ENCODE data around the gene USP10.

The USP10 gene

DNA sequence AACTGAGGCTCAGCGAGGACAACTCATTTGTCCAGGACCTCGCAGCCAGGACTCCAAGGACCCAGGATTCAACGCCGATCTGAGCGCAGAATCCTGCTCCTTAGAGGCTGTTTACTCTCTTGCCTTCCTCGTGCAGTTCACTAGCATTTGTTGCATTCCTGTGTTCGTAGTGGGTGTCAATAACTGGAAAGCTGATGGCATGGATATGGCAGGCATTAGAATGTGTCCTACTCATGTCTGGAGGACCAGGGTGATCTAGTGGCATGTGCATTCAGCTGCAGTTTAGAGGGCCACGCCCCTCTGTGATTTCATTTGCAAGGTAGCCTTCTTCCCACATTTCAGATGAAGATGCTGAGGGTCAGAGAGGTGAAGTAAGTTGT lies 120.5 kb downstream of the USP10 start:
- no peak for TF ChIP-seq TAF1 (IDR thresholded peaks at IDR 0.05; ENCODE audit: low read depth)

DNA sequence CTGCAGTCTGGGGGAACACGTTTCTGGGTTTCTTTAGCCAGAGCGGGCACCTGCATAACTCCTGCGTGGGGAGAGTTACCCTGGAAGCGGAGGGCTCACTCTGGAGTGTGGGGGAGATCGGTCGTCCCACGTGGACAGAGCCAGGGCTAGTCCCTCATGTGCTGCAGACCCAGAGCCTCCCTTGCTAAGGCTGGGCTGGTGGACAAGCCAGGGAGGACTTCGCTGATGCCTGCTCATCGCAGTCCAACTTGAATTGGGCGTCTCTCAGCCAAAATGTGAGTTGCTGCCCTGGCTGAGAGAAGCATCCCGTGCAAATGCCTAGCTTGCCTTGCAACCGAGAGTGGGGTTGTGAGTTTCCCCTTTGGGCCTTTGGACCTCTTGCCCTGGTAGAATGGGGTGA lies 121.0 kb downstream of the USP10 start:
- TF ChIP-seq, protein P1, sequence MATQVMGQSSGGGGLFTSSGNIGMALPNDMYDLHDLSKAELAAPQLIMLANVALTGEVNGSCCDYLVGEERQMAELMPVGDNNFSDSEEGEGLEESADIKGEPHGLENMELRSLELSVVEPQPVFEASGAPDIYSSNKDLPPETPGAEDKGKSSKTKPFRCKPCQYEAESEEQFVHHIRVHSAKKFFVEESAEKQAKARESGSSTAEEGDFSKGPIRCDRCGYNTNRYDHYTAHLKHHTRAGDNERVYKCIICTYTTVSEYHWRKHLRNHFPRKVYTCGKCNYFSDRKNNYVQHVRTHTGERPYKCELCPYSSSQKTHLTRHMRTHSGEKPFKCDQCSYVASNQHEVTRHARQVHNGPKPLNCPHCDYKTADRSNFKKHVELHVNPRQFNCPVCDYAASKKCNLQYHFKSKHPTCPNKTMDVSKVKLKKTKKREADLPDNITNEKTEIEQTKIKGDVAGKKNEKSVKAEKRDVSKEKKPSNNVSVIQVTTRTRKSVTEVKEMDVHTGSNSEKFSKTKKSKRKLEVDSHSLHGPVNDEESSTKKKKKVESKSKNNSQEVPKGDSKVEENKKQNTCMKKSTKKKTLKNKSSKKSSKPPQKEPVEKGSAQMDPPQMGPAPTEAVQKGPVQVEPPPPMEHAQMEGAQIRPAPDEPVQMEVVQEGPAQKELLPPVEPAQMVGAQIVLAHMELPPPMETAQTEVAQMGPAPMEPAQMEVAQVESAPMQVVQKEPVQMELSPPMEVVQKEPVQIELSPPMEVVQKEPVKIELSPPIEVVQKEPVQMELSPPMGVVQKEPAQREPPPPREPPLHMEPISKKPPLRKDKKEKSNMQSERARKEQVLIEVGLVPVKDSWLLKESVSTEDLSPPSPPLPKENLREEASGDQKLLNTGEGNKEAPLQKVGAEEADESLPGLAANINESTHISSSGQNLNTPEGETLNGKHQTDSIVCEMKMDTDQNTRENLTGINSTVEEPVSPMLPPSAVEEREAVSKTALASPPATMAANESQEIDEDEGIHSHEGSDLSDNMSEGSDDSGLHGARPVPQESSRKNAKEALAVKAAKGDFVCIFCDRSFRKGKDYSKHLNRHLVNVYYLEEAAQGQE (IDR thresholded peaks at IDR 0.05; ENCODE audit: low read depth) = no peak
- no peak for TF ChIP-seq RAD21 (IDR thresholded peaks at IDR 0.05; ENCODE audit: low read depth)
- TF ChIP-seq, protein P2, sequence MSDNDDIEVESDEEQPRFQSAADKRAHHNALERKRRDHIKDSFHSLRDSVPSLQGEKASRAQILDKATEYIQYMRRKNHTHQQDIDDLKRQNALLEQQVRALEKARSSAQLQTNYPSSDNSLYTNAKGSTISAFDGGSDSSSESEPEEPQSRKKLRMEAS (IDR thresholded peaks at IDR 0.05) = no peak
- no peak for TF ChIP-seq NFIC (IDR thresholded peaks at IDR 0.05)
- TF ChIP-seq ZBTB7A (IDR thresholded peaks at IDR 0.05; ENCODE audit: low read depth) = no peak
- TF ChIP-seq EGR1 (IDR thresholded peaks at IDR 0.05) = no peak
- TF ChIP-seq TCF12 (IDR thresholded peaks at IDR 0.05; ENCODE audit: low read depth) = no peak
- TF ChIP-seq CEBPB (IDR thresholded peaks at IDR 0.05) = no peak
- TF ChIP-seq, protein P3, sequence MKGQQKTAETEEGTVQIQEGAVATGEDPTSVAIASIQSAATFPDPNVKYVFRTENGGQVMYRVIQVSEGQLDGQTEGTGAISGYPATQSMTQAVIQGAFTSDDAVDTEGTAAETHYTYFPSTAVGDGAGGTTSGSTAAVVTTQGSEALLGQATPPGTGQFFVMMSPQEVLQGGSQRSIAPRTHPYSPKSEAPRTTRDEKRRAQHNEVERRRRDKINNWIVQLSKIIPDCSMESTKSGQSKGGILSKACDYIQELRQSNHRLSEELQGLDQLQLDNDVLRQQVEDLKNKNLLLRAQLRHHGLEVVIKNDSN (IDR thresholded peaks at IDR 0.05) = no peak
- TF ChIP-seq EP300 (IDR thresholded peaks at IDR 0.05; ENCODE audit: borderline replicate concordance) = no peak
- TF ChIP-seq YY1 (IDR thresholded peaks at IDR 0.05; ENCODE audit: low read depth) = no peak
- TF ChIP-seq CREB1 (IDR thresholded peaks at IDR 0.05; ENCODE audit: low read depth) = no peak
- TF ChIP-seq TAF1 (IDR thresholded peaks at IDR 0.05; ENCODE audit: low read depth) = no peak
- TF ChIP-seq FOXM1 (IDR thresholded peaks at IDR 0.05; ENCODE audit: borderline replicate concordance, low read depth) = no peak
- TF ChIP-seq TEAD4 (IDR thresholded peaks at IDR 0.05) = no peak

DNA sequence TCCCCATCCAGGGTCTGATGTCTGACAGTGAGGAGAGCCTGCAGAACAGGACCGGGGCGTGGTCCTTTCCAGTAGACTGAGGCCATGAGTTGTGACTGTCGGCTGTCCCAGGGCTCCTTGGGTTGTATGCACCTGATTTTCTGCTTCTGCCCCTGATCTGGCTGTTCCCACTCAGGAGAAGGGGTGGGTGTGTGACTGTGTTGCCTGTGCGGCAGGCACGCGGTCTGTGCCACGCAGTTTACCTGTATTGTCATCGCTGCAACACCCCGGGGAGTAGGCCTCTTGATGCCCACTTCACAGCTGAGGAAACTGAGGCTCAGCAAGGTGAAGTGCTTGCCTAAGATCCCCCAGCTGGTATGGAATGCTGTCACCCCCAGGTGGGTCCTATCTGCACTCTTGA lies 121.4 kb downstream of the USP10 start:
- TF ChIP-seq YY1 (IDR thresholded peaks at IDR 0.05; ENCODE audit: low read depth) (no peak), NFIC (IDR thresholded peaks at IDR 0.05) (no peak), EGR1 (IDR thresholded peaks at IDR 0.05) (no peak), TEAD4 (IDR thresholded peaks at IDR 0.05) (no peak), TCF12 (IDR thresholded peaks at IDR 0.05; ENCODE audit: low read depth) (no peak)
- TF ChIP-seq, protein P1 (IDR thresholded peaks at IDR 0.05; ENCODE audit: low read depth) = no peak

DNA sequence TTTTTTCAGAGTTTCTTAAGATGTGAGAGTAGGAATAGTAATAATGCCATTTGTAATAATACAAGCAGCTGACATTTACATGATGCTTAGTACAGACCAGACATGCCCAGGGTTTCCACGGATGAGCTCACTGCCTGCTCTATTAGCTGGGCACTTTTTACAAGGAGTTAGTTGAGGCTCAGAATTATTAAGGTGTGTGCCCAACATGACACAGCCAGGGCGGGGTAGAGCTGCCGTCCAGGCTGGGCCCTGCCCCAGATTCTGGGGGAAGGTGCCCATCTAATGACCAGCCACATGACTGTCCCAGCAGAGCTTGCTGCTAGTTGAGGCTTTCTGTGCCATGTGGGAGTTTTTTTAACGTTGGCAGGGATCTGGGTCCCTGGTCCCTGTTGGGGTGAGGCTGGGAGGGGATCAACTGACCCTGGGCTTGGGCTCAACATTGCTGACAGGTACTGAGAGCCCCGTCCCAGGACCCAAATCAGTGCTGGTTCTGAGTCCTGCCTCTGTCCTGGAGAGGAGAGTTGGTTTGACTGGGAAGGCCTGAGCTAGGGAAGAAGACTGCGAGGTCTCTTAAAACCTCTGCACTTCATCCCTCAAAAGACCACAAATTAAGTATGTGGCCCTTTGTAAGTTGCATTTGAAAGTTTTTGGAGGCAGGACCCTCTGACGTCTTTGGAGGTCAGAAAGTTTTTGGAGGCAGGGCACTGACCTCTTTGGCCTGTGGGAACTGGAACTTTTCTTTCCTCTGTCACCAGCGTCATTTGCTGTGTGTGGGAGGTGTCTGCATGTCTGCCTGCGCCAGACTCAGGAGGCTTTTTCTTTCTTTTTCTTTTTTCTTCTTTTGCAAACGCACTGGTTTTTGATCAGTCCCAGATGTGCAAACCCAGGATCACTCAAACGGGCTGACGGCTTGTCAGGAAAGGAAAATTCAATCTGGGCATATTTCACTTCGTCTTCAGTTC lies 122.2 kb downstream of the USP10 start:
- TF ChIP-seq RAD21 (IDR thresholded peaks at IDR 0.05; ENCODE audit: low read depth) (no peak), EP300 (IDR thresholded peaks at IDR 0.05; ENCODE audit: borderline replicate concordance) (no peak), YY1 (IDR thresholded peaks at IDR 0.05; ENCODE audit: low read depth) (no peak), CREB1 (IDR thresholded peaks at IDR 0.05; ENCODE audit: low read depth) (no peak), TAF1 (IDR thresholded peaks at IDR 0.05; ENCODE audit: low read depth) (no peak), EGR1 (IDR thresholded peaks at IDR 0.05) (no peak), TCF12 (IDR thresholded peaks at IDR 0.05; ENCODE audit: low read depth) (no peak), ZBTB7A (IDR thresholded peaks at IDR 0.05; ENCODE audit: low read depth) (no peak), NFIC (IDR thresholded peaks at IDR 0.05) (no peak), FOXM1 (IDR thresholded peaks at IDR 0.05; ENCODE audit: borderline replicate concordance, low read depth) (no peak), CEBPB (IDR thresholded peaks at IDR 0.05) (no peak), TEAD4 (IDR thresholded peaks at IDR 0.05) (no peak)
- TF ChIP-seq, protein P2 (IDR thresholded peaks at IDR 0.05) = no peak
- TF ChIP-seq, protein P1 (IDR thresholded peaks at IDR 0.05; ENCODE audit: low read depth) = no peak
- TF ChIP-seq, protein P3 (IDR thresholded peaks at IDR 0.05) = no peak
